ENCODE results near the gene PON1. TPM values are rescaled to one million over a fixed set of nuclear protein-coding genes. Genes with fewer than 3 reads are reported as not detected.

PON1 gene
- total RNA-seq, 2 experiments from 2014 or later: not detected

GRCh38 chr7:95330204-95330960, 6.0 kb upstream of the PON1 start:
- H3K36me3 Mint-ChIP-seq (ENCODE audit: low read depth): no peaks in the 10 kb centered on the region
- no peak for DNase-seq
- H3K9me3 Mint-ChIP-seq: no peaks in the 10 kb centered on the region
- no peaks in the 10 kb centered on the region for H3K27me3 Mint-ChIP-seq (ENCODE audit: low read depth)
- peak overlapping the region; percentile 61 for H3K4me3 Mint-ChIP-seq
- CTCF ChIA-PET: interaction anchor here (1.2 kb wide), 1 partner anchor 19 kb away, joined by 3 read pairs; no protein-coding TSS in a partner anchor
- intact Hi-C loops (cut with micrococcal nuclease): loop anchor here (10.0 kb wide), 1 partner anchor 144 kb away; no protein-coding TSS in a partner anchor
- peaks cover 10% of the 10 kb centered on the region for H3K4me1 Mint-ChIP-seq (ENCODE audit: low read depth)
- H3K27ac Mint-ChIP-seq: no peak overlapping the region

- no peak overlapping the region for H3K27ac Mint-ChIP-seq
- CTCF ChIA-PET: no interaction called here
- H3K4me3 Mint-ChIP-seq: no peak overlapping the region
- no peaks in the 10 kb centered on the region for H3K36me3 Mint-ChIP-seq (ENCODE audit: low read depth)
- DNase-seq: no peak
- intact Hi-C loops (cut with micrococcal nuclease): no loop called here
- H3K9me3 Mint-ChIP-seq: no peaks in the 10 kb centered on the region
- H3K27me3 Mint-ChIP-seq (ENCODE audit: low read depth): peaks cover 6% of the 10 kb centered on the region
- H3K4me1 Mint-ChIP-seq (ENCODE audit: low read depth): peaks cover 10% of the 10 kb centered on the region
Measured at GRCh38 chr7:95327356-95327755, 3.0 kb upstream of the PON1 start.

GRCh38 chr7:95323410-95324129, 762 bp downstream of the PON1 start:
- CTCF ChIA-PET: no interaction called here
- DNase-seq: no peak
- no peaks in the 10 kb centered on the region for H3K36me3 Mint-ChIP-seq (ENCODE audit: low read depth)
- H3K9me3 Mint-ChIP-seq: no peaks in the 10 kb centered on the region
- no peaks in the 10 kb centered on the region for H3K4me1 Mint-ChIP-seq (ENCODE audit: low read depth)
- intact Hi-C loops (cut with micrococcal nuclease): no loop called here
- peaks cover 6% of the 10 kb centered on the region for H3K27me3 Mint-ChIP-seq (ENCODE audit: low read depth)
- H3K4me3 Mint-ChIP-seq: no peak overlapping the region
- no peak overlapping the region for H3K27ac Mint-ChIP-seq

GRCh38 chr7:95322854-95323253, 1.5 kb downstream of the PON1 start:
- no peaks in the 10 kb centered on the region for H3K4me1 Mint-ChIP-seq (ENCODE audit: low read depth)
- no peak overlapping the region for H3K4me3 Mint-ChIP-seq
- intact Hi-C loops (cut with micrococcal nuclease): no loop called here
- no peaks in the 10 kb centered on the region for H3K36me3 Mint-ChIP-seq (ENCODE audit: low read depth)
- no peak overlapping the region for H3K27ac Mint-ChIP-seq
- no peaks in the 10 kb centered on the region for H3K9me3 Mint-ChIP-seq
- no peak for DNase-seq
- CTCF ChIA-PET: no interaction called here
- H3K27me3 Mint-ChIP-seq (ENCODE audit: low read depth): peaks cover 6% of the 10 kb centered on the region

GRCh38 chr7:95322396-95322795, 1.9 kb downstream of the PON1 start:
- CTCF ChIA-PET: no interaction called here

GRCh38 chr7:95321720-95322119, 2.6 kb downstream of the PON1 start:
- no peak for DNase-seq
- Mint-ChIP-seq H3K27me3 (ENCODE audit: low read depth) (peaks cover 6% of the 10 kb centered on the region), H3K4me1 (ENCODE audit: low read depth) (no peaks in the 10 kb centered on the region), H3K4me3 (no peak overlapping the region), H3K9me3 (no peaks in the 10 kb centered on the region), H3K27ac (no peak overlapping the region), H3K36me3 (ENCODE audit: low read depth) (no peaks in the 10 kb centered on the region)
- CTCF ChIA-PET: no interaction called here
- intact Hi-C loops (cut with micrococcal nuclease): no loop called here

More at GRCh38 chr7:95322396-95322795, 1.9 kb downstream of the PON1 start:
- H3K27me3 Mint-ChIP-seq (ENCODE audit: low read depth): peaks cover 6% of the 10 kb centered on the region
- H3K4me3 Mint-ChIP-seq: no peak overlapping the region
- intact Hi-C loops (cut with micrococcal nuclease): no loop called here
- no peaks in the 10 kb centered on the region for H3K36me3 Mint-ChIP-seq (ENCODE audit: low read depth)
- no peaks in the 10 kb centered on the region for H3K9me3 Mint-ChIP-seq
- no peak for DNase-seq
- no peak overlapping the region for H3K27ac Mint-ChIP-seq
- H3K4me1 Mint-ChIP-seq (ENCODE audit: low read depth): no peaks in the 10 kb centered on the region

- no peak for DNase-seq
- Mint-ChIP-seq H3K4me1 (ENCODE audit: low read depth) (no peaks in the 10 kb centered on the region), H3K4me3 (no peak overlapping the region), H3K27ac (no peak overlapping the region), H3K27me3 (ENCODE audit: low read depth) (peaks cover 8% of the 10 kb centered on the region), H3K9me3 (no peaks in the 10 kb centered on the region), H3K36me3 (ENCODE audit: low read depth) (no peaks in the 10 kb centered on the region)
- intact Hi-C loops (cut with micrococcal nuclease): no loop called here
- CTCF ChIA-PET: no interaction called here
Measured at GRCh38 chr7:95320651-95321050, 3.7 kb downstream of the PON1 start.

- Mint-ChIP-seq H3K9me3 (no peaks in the 10 kb centered on the region), H3K27ac (no peak overlapping the region), H3K36me3 (ENCODE audit: low read depth) (no peaks in the 10 kb centered on the region), H3K4me3 (no peak overlapping the region), H3K4me1 (ENCODE audit: low read depth) (no peaks in the 10 kb centered on the region), H3K27me3 (ENCODE audit: low read depth) (peaks cover 5% of the 10 kb centered on the region)
- DNase-seq: no peak
- CTCF ChIA-PET: no interaction called here
- intact Hi-C loops (cut with micrococcal nuclease): no loop called here
Measured at GRCh38 chr7:95319570-95319969, 4.8 kb downstream of the PON1 start.

GRCh38 chr7:95318501-95319100, 5.7 kb downstream of the PON1 start:
- intact Hi-C loops (cut with micrococcal nuclease): no loop called here
- Mint-ChIP-seq H3K27ac (no peak overlapping the region), H3K4me1 (ENCODE audit: low read depth) (no peaks in the 10 kb centered on the region), H3K36me3 (ENCODE audit: low read depth) (no peaks in the 10 kb centered on the region), H3K4me3 (no peak overlapping the region), H3K9me3 (no peaks in the 10 kb centered on the region), H3K27me3 (ENCODE audit: low read depth) (peaks cover 6% of the 10 kb centered on the region)
- DNase-seq: no peak
- CTCF ChIA-PET: no interaction called here

GRCh38 chr7:95317966-95318365, 6.4 kb downstream of the PON1 start:
- no peak for DNase-seq
- no peak overlapping the region for H3K27ac Mint-ChIP-seq
- no peaks in the 10 kb centered on the region for H3K4me1 Mint-ChIP-seq (ENCODE audit: low read depth)
- CTCF ChIA-PET: no interaction called here
- no peaks in the 10 kb centered on the region for H3K9me3 Mint-ChIP-seq
- H3K36me3 Mint-ChIP-seq (ENCODE audit: low read depth): no peaks in the 10 kb centered on the region
- intact Hi-C loops (cut with micrococcal nuclease): no loop called here
- H3K27me3 Mint-ChIP-seq (ENCODE audit: low read depth): peaks cover 6% of the 10 kb centered on the region
- H3K4me3 Mint-ChIP-seq: no peak overlapping the region

- Mint-ChIP-seq H3K4me3 (no peak overlapping the region), H3K36me3 (ENCODE audit: low read depth) (no peaks in the 10 kb centered on the region), H3K27me3 (ENCODE audit: low read depth) (peaks cover 6% of the 10 kb centered on the region), H3K4me1 (ENCODE audit: low read depth) (no peaks in the 10 kb centered on the region), H3K27ac (no peak overlapping the region), H3K9me3 (no peaks in the 10 kb centered on the region)
- intact Hi-C loops (cut with micrococcal nuclease): no loop called here
- CTCF ChIA-PET: no interaction called here
- DNase-seq: no peak
Measured at GRCh38 chr7:95317546-95317945, 6.8 kb downstream of the PON1 start.

- no peak overlapping the region for H3K4me3 Mint-ChIP-seq
- intact Hi-C loops (cut with micrococcal nuclease): no loop called here
- H3K4me1 Mint-ChIP-seq (ENCODE audit: low read depth): no peaks in the 10 kb centered on the region
- peaks cover 6% of the 10 kb centered on the region for H3K27me3 Mint-ChIP-seq (ENCODE audit: low read depth)
- DNase-seq: no peak
- H3K9me3 Mint-ChIP-seq: no peaks in the 10 kb centered on the region
- CTCF ChIA-PET: no interaction called here
- H3K36me3 Mint-ChIP-seq (ENCODE audit: low read depth): no peaks in the 10 kb centered on the region
- H3K27ac Mint-ChIP-seq: no peak overlapping the region
Measured at GRCh38 chr7:95316588-95316987, 7.7 kb downstream of the PON1 start.

- no peak for DNase-seq
- Mint-ChIP-seq H3K4me3 (no peak overlapping the region), H3K27me3 (ENCODE audit: low read depth) (peaks cover 13% of the 10 kb centered on the region), H3K9me3 (no peaks in the 10 kb centered on the region), H3K36me3 (ENCODE audit: low read depth) (no peaks in the 10 kb centered on the region), H3K4me1 (ENCODE audit: low read depth) (no peaks in the 10 kb centered on the region), H3K27ac (no peak overlapping the region)
- intact Hi-C loops (cut with micrococcal nuclease): no loop called here
- CTCF ChIA-PET: no interaction called here
Measured at GRCh38 chr7:95312561-95312960, 11.8 kb downstream of the PON1 start.

Data from activated naive CD4-positive, alpha-beta T cell treated with anti-CD3 and anti-CD28 coated beads for 36 hours (primary cell).